MCF 10A (cell line): ENCODE data around the gene MLH3. TPM values are rescaled to one million over a fixed set of nuclear protein-coding genes. Genes with fewer than 3 reads are reported as not detected.

Experiments
- Bru-seq: library from RNA; stranded (reverse); fragments of 400-500 nt; gene quantifications from one replicate; lab custom pipeline; 2021; lab: Mats Ljungman, UMichigan
- BruChase-seq, 2 experiments: library from RNA; stranded (reverse); fragments of 400-500 nt; gene quantifications; one replicate each; lab custom pipeline; 2021; lab: Mats Ljungman, UMichigan
- BruUV-seq: library from RNA; stranded (reverse); fragments of 400-500 nt; replicated peaks from 2 replicates; lab custom pipeline; 2021; lab: Mats Ljungman, UMichigan
- CTCF ChIA-PET: fragments of 300-600 bp; sonication (Branson Sonifier 250); formaldehyde crosslinking; extraction: SDS; loops from one replicate; lab custom pipeline; 2021; ENCODE audit warnings: antibody characterized with exemption, inconsistent platforms; lab: Yijun Ruan, JAX
- POLR2A ChIA-PET: fragments of 300-600, 350-650 bp; sonication (Branson Sonifier 250); formaldehyde crosslinking; extraction: SDS; loops from one replicate; lab custom pipeline; 2020; ENCODE audit warnings: antibody characterized with exemption, inconsistent platforms; lab: Yijun Ruan, JAX
- DNase-seq: peaks from one replicate; pipeline ENCODE4 v3.0.0-alpha.2; 2018; ENCODE audit not compliant: unreplicated experiment
- H3K27ac Mint-ChIP-seq: one replicate; pipeline ENCODE4 v1.8.0; 2022; ENCODE audit warnings: mild to moderate bottlenecking, low read depth, mixed read lengths; ENCODE audit not compliant: unreplicated experiment
- H3K27me3 Mint-ChIP-seq: one replicate; pipeline ENCODE4 v1.8.0; 2022; ENCODE audit warnings: mixed read lengths; ENCODE audit not compliant: insufficient read depth, unreplicated experiment
- H3K36me3 Mint-ChIP-seq: one replicate; pipeline ENCODE4 v1.8.0; 2022; ENCODE audit warnings: mild to moderate bottlenecking, moderate library complexity, mixed read lengths; ENCODE audit not compliant: insufficient read depth, unreplicated experiment
- H3K4me1 Mint-ChIP-seq: one replicate; pipeline ENCODE4 v1.8.0; 2022; ENCODE audit warnings: mixed read lengths; ENCODE audit not compliant: insufficient read depth, unreplicated experiment
- H3K4me3 Mint-ChIP-seq: one replicate; pipeline ENCODE4 v1.8.0; 2022; ENCODE audit warnings: mild to moderate bottlenecking, moderate library complexity, mixed read lengths; ENCODE audit not compliant: unreplicated experiment
- H3K9me3 Mint-ChIP-seq: one replicate; pipeline ENCODE4 v1.8.0; 2022; ENCODE audit warnings: mixed read lengths; ENCODE audit not compliant: unreplicated experiment
- intact Hi-C: fragments of 100-400 bp; cut with micrococcal nuclease; formaldehyde crosslinking; loops from 2 replicates; pipeline ENCODE4 v1.14.1; 2022
- long read RNA-seq: library from polyadenylated mRNA; stranded (forward); transcript quantifications from one replicate; pipeline ENCODE4 v2.0.0, GENCODE V29; 2022
- total RNA-seq: library from RNA; stranded (reverse); gene quantifications from 2 replicates; pipeline ENCODE4 v1.2.3, GENCODE V29; 2022
- TF ChIP-seq, protein P1 (sequence below): fragments of 200-600 bp; IDR thresholded peaks from one replicate; pipeline ENCODE4 v1.8.0; 2022; ENCODE audit warnings: antibody characterized with exemption, mild to moderate bottlenecking; ENCODE audit not compliant: unreplicated experiment

The MLH3 gene
- total RNA-seq (28.2 and 29.9 TPM in 2 replicates), Bru-seq, nascent RNA (percentile 90 among the genes with signal in this experiment), BruChase-seq, experiment 1, labeled RNA remaining after a 6-hour chase (percentile 84 among the genes with signal in this experiment), BruChase-seq, experiment 2, labeled RNA remaining after a 2-hour chase (percentile 92 among the genes with signal in this experiment)
- long read RNA-seq, full-length matches to known transcripts: 9 of 25 reads
- long read RNA-seq, partial matches to known transcripts: 7 of 25 reads
- long read RNA-seq, other reads (novel, unspliced or antisense): 9 of 25 reads

DNA sequence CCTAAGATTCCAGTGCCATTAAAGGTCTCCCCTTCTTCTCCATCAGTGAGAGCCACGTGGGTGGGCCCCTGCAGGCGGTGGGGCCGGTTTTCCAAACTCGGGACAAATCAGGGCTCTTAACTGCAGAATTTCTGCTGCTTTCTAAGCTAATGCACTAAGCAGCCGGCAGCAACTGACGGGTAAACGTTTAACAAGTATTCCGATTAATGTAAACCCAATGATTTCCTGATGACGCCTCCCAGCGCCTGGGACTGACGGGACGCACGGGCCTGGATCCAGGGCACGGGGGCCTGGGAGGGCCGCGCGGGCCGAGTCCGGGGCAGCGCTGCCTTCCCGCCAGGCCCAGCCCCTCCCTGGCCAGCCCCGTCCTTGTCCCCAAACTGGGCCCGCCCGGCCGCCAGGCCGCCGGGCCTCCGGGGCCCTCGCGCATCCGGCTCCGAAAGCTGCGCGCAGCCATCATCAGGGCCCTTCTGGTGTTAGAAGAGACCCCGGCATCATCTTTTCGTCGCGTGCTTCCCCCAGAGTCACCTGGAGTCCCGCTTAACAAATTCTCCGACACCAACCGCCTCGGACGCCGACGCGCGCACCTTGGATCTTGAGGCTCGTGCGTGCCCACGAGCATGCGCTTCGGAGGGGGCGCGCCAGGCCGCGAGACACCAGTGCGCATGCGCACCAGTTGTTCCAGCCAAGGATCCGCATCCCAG lies at the start of gene MLH3:
MLH3 (minus strand) TSS at position 616 of the 704 bp plus-strand sequence. CDS start 1,812 bp downstream, outside the sequence.
- Mint-ChIP-seq H3K4me3 (peak within 1 kb of the TSS; percentile 83), H3K4me1 (peaks cover 36% of the 10 kb centered on the region), H3K27me3 (no peaks in the 10 kb centered on the region), H3K9me3 (no peaks in the 10 kb centered on the region), H3K36me3 (peaks cover 17% of the 10 kb centered on the region), H3K27ac (peak within 1 kb of the TSS; percentile 95)
- peak; percentile 84 for DNase-seq
- intact Hi-C loops: no loop called here
- POLR2A ChIA-PET: interaction anchor here (0.6 to 4.9 kb wide), 7 partner anchors 14 to 818 kb away, joined by 3 to 49 read pairs (median 6); partner anchors contain the start of genes ACYP1 and ZC2HC1C
- BruUV-seq: TSS peak; percentile 32
- CTCF ChIA-PET: interaction anchor here (0.7 to 1.2 kb wide), 5 partner anchors 104 to 548 kb away, joined by 3 to 4 read pairs (median 3); no protein-coding TSS in a partner anchor
- TF ChIP-seq, protein P1, sequence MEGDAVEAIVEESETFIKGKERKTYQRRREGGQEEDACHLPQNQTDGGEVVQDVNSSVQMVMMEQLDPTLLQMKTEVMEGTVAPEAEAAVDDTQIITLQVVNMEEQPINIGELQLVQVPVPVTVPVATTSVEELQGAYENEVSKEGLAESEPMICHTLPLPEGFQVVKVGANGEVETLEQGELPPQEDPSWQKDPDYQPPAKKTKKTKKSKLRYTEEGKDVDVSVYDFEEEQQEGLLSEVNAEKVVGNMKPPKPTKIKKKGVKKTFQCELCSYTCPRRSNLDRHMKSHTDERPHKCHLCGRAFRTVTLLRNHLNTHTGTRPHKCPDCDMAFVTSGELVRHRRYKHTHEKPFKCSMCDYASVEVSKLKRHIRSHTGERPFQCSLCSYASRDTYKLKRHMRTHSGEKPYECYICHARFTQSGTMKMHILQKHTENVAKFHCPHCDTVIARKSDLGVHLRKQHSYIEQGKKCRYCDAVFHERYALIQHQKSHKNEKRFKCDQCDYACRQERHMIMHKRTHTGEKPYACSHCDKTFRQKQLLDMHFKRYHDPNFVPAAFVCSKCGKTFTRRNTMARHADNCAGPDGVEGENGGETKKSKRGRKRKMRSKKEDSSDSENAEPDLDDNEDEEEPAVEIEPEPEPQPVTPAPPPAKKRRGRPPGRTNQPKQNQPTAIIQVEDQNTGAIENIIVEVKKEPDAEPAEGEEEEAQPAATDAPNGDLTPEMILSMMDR: no peak

DNA sequence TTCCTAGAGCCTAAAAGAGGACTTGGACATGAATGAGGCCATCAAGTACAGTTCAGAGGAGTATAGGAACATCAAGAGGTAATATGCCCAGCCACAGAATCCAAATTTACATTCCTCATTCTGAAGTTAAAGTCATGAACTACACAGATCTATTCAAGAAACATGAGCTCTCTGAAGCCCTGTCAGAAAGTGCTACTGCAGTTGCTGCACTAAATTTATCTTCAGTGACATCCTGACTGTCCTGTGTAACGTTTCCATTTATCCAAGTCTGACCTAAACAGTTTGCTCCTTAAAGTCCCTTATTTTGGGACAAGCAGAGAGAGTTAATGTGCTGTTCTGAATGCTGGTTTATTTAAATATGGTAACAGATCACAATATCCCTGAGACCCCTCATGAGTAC lies 47.4 kb upstream of the MLH3 start:
- TF ChIP-seq, protein P1: no peak

DNA sequence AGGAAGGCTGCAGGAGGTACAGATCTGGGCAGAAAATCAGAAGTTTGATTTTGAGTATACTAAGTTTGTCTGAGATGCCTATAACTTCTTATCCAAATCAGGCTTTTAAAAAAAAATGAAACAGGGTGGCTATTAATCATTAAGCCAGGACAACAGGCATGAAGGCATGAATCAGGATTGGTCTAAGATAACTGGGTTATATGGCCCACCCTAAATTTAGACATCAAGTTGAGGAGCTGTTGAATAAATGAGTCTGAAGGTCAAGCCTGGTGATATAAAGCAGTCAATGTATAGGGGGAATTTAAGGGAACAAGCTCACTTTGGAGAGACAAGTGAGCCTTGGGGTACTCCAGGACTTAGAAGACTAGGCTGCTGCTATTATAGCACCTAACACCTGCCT lies 46.9 kb upstream of the MLH3 start:
- Mint-ChIP-seq H3K9me3 (no peaks in the 10 kb centered on the region), H3K4me3 (no peak overlapping the region), H3K4me1 (no peaks in the 10 kb centered on the region), H3K36me3 (peaks cover 97% of the 10 kb centered on the region), H3K27ac (peak overlapping the region; percentile 14), H3K27me3 (no peaks in the 10 kb centered on the region)
- ChIA-PET CTCF (interaction anchor here (0.6 to 7.7 kb wide), 4 partner anchors 10 to 168 kb away, joined by 3 to 49 read pairs (median 4); no protein-coding TSS in a partner anchor), POLR2A (interaction anchor here (0.9 kb wide), 1 partner anchor 22 kb away, joined by 4 read pairs; no protein-coding TSS in a partner anchor)
- TF ChIP-seq, protein P1: no peak
- no TSS peak for BruUV-seq
- no peak for DNase-seq
- intact Hi-C loops: no loop called here

More for the DNA sequence above, 47.4 kb upstream of the MLH3 start:
- Mint-ChIP-seq H3K27me3 (no peaks in the 10 kb centered on the region), H3K36me3 (peaks cover 98% of the 10 kb centered on the region), H3K27ac (no peak overlapping the region), H3K4me1 (no peaks in the 10 kb centered on the region), H3K4me3 (no peak overlapping the region), H3K9me3 (no peaks in the 10 kb centered on the region)
- ChIA-PET CTCF (interaction anchor here (0.6 to 7.7 kb wide), 4 partner anchors 11 to 169 kb away, joined by 3 to 49 read pairs (median 4); no protein-coding TSS in a partner anchor), POLR2A (interaction anchor here (0.9 kb wide), 1 partner anchor 22 kb away, joined by 4 read pairs; no protein-coding TSS in a partner anchor)
- DNase-seq: no peak
- intact Hi-C loops: no loop called here
- BruUV-seq: no TSS peak

DNA sequence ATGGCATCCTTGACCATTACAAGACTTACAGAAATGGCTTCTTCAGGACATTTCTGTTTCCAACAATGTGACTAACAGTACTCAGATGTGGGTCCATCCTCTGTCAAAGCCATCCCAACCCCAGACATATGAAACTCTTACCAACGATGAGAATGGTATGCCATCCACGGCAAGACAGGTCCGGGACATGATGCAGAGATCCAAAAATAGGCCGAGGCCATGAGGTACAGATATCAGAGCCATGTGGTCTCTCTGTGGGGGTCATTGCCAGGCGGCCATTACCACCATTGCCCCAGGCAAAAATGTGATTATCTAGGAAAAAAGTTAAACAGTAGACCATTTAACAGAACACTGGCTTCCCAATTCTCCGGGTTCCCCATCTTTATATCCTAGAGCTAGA lies 45.7 kb upstream of the MLH3 start:
- peaks cover 97% of the 10 kb centered on the region for H3K36me3 Mint-ChIP-seq

More for the DNA sequence above, 45.7 kb upstream of the MLH3 start:
- TF ChIP-seq, protein P1: no peak
- no peak overlapping the region for H3K27ac Mint-ChIP-seq
- ChIA-PET POLR2A (no interaction called here), CTCF (interaction anchor here (7.7 kb wide), 1 partner anchor 9 kb away, joined by 49 read pairs; no protein-coding TSS in a partner anchor)
- no peaks in the 10 kb centered on the region for H3K4me1 Mint-ChIP-seq
- no peaks in the 10 kb centered on the region for H3K27me3 Mint-ChIP-seq
- intact Hi-C loops: no loop called here
- H3K4me3 Mint-ChIP-seq: no peak overlapping the region
- no TSS peak for BruUV-seq
- no peak for DNase-seq
- H3K9me3 Mint-ChIP-seq: no peaks in the 10 kb centered on the region
